ENCODE results near the gene BICD2. TPM values are rescaled to one million over a fixed set of nuclear protein-coding genes. Genes with fewer than 3 reads are reported as not detected.

The BICD2 gene
- total and polyA plus RNA-seq, 7 donors, result 21.6 to 44.4 (median 28.7) TPM

DNA sequence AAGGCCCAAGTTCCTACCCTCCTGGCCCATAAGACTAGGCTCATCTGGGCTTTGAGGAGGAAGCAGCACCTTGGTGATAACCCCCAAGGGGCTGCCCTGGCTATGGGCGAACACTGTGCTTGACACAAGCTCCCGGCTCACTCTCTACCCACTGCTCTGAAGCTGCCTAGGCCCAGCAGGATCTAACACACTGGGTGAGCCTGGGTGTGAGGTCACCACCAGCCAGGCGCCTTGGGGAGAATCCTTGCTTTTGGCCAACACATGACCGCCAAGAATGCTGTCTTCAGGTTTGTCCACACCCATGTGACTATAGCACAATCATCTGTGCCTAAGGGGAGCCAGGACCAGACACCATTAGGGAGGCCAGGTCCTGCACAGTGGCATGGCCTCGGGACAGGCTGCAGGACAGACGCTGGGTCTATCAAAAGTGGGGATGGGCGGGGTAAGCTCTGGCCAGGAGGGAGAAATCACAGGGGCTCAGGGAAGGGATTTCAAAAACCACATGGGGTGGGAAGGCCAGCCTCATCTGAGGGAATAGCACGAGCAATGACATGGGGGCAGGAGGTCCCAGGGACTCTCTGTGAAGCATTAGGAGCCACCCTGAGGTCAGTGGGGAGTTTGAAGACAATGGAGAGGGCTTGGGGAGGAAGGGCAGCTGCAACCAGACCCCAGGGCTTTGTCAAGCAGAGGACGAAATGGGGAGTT, 29.6 kb downstream of the BICD2 start:
- H3K9me3 ChIP-seq, result no peaks in the 10 kb centered on the region
- no peak overlapping the region for H3K27ac ChIP-seq
- H3K4me3 ChIP-seq, result no peak overlapping the region
- intact Hi-C loops (cut with DNase I), result no loop called here
- no peaks in the 10 kb centered on the region for H3K36me3 ChIP-seq (ENCODE audit: insufficient read depth in 1 of 2, low read depth in 1 of 2)
- DNase-seq (no peak), ATAC-seq (no peak)
- peaks cover 40% of the 10 kb centered on the region for H3K4me1 ChIP-seq
- TF ChIP-seq, protein P1, sequence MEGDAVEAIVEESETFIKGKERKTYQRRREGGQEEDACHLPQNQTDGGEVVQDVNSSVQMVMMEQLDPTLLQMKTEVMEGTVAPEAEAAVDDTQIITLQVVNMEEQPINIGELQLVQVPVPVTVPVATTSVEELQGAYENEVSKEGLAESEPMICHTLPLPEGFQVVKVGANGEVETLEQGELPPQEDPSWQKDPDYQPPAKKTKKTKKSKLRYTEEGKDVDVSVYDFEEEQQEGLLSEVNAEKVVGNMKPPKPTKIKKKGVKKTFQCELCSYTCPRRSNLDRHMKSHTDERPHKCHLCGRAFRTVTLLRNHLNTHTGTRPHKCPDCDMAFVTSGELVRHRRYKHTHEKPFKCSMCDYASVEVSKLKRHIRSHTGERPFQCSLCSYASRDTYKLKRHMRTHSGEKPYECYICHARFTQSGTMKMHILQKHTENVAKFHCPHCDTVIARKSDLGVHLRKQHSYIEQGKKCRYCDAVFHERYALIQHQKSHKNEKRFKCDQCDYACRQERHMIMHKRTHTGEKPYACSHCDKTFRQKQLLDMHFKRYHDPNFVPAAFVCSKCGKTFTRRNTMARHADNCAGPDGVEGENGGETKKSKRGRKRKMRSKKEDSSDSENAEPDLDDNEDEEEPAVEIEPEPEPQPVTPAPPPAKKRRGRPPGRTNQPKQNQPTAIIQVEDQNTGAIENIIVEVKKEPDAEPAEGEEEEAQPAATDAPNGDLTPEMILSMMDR (IDR thresholded peaks at IDR 0.05), result no peak
- H3K27me3 ChIP-seq (ENCODE audit: insufficient read depth in 3 of 3, low read length in 2 of 3), result no peaks in the 10 kb centered on the region
- 90% methylated on average over 9 of the region's 9 CpGs for WGBS, 3 donors

DNA sequence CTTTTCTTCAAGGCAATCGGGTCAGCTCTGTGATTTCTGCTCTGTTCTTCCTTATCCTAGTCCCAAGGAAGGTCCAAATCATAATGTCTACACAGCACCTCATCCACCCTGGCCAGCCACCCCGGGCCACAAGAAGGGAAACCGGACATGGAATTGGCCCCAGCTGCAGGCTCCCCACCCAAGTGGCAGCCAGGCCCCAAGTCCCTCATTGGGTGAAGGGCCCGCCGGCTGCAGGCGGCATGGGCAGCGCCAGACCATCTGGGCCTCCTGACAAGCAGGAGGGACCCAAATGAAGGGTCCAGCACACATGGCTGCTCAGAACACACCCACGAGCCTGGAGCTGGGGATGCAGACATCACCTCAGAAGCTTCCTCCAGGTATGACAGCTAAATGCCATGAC, 33.7 kb downstream of the BICD2 start:
- TF ChIP-seq, protein P1 (IDR thresholded peaks at IDR 0.05), result no peak
- intact Hi-C loops (cut with DNase I), result no loop called here
- Histone ChIP-seq H3K4me3 (no peak overlapping the region), H3K27ac (no peak overlapping the region), H3K36me3 (ENCODE audit: insufficient read depth in 1 of 2, low read depth in 1 of 2) (peaks cover 0 to 15% of the 10 kb centered on the region in 2 donors), H3K27me3 (ENCODE audit: insufficient read depth in 3 of 3, low read length in 2 of 3) (no peaks in the 10 kb centered on the region), H3K4me1 (no peaks in the 10 kb centered on the region), H3K9me3 (no peaks in the 10 kb centered on the region)
- no peak for DNase-seq
- ATAC-seq, result no peak
- 75 to 89% (median 85%) methylated on average over 8 of the region's 8 CpGs for WGBS, 3 donors

DNA sequence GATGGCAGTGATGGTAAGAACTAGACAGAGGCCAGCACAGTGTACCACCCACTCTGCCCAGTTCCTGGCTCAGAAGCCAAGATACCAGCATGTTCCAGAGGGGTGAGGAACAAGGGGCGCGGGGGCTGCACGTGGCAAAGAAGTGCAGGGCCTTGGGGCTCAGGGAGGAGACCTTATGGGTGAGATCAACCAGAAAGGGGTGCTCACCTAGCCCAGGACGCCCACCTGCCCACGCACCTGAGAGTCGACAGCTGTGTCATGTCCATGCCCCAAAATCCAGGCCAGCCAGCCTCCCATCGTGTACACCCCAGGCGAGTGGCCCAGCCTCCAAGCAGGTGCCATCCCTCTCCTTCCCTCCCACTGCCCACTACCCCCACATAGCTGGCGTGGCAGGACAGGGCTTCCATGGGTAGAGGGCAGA, 34.9 kb downstream of the BICD2 start:
- Histone ChIP-seq H3K4me1 (no peaks in the 10 kb centered on the region), H3K36me3 (ENCODE audit: insufficient read depth in 1 of 2, low read depth in 1 of 2) (peaks cover 0 to 15% of the 10 kb centered on the region in 2 donors), H3K27me3 (ENCODE audit: insufficient read depth in 3 of 3, low read length in 2 of 3) (no peaks in the 10 kb centered on the region), H3K9me3 (no peaks in the 10 kb centered on the region), H3K4me3 (no peak overlapping the region), H3K27ac (no peak overlapping the region)
- 74 to 87% (median 77%) methylated on average over 9 of the region's 9 CpGs for WGBS, 3 donors
- ATAC-seq, result peak in 1 of 4 donors; percentile 5
- TF ChIP-seq, protein P1 (IDR thresholded peaks at IDR 0.05), result no peak
- intact Hi-C loops (cut with DNase I), result loop anchor here (2.0 kb wide), 2 partner anchors 59 to 61 kb away; no protein-coding TSS in a partner anchor
- DNase-seq, result no peak

DNA sequence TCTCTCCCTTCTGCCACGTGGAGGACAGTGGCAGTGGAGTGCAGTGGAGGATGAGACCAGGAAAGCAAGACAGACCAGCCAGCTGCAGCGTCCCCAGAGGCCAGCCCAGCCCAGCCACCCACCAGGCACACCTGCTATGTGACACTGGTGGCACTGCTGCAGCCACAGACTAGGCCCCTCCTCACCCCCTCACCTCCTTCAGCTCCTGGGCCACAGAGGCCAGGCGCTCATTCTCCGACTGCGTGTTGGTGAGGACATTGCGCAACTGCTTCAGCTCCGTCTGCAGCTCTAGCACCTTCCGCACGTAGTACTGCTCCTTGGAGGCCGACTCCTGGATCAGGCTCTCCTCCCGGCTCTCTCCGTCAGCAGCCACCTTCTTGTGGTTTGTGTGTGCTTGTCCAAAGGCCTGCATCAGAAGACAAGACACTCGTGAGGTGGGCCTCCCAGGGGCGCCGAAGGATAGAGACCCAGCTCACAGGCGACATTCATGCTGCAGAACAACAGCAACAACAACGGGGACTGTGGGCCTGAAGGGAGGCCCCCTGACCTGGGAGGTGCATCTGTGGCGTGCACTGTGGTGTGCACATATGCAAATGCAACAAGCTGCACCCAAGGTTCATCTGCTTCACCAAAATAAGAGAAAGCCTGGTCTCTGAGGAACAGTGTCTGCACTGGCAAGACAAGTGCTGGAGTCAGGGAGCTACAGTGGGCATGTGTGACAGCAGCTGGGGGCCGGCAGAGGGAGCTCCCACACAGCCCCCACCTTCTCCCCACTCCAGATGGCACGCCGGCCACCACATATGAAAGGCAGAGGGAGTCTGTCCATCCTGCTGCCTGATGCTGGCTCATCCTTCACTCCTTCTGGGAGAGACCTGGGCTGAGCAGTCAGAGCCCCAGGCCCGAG, 35.5 kb downstream of the BICD2 start:
- DNase-seq, result peak in 1 of 2 donors; percentile 68
- TF ChIP-seq, protein P1 (IDR thresholded peaks at IDR 0.05), result peak; percentile 65
- Histone ChIP-seq H3K27ac (no peak overlapping the region), H3K4me3 (no peak overlapping the region), H3K27me3 (ENCODE audit: insufficient read depth in 3 of 3, low read length in 2 of 3) (no peaks in the 10 kb centered on the region), H3K4me1 (peaks cover 4% of the 10 kb centered on the region), H3K36me3 (ENCODE audit: insufficient read depth in 1 of 2, low read depth in 1 of 2) (peaks cover 0 to 15% of the 10 kb centered on the region in 2 donors), H3K9me3 (no peaks in the 10 kb centered on the region)
- ATAC-seq, result peak; percentile 81 to 92 (median 86)
- intact Hi-C loops (cut with DNase I), result loop anchor here (2.0 kb wide), 2 partner anchors 60 to 62 kb away; no protein-coding TSS in a partner anchor
- 74 to 83% (median 75%) methylated on average over 22 of the region's 22 CpGs for WGBS, 3 donors

Measured in psoas muscle (tissue), 8 donors.